Testis (tissue), 2 donors: Measurements from ENCODE around the gene TRIB2.

ENCODE experiments used
- POLR2A ChIP-seq: fragments of 450-650 bp; IDR thresholded peaks from one replicate; pipeline ENCODE4 v1.6.1; 2017; ENCODE audit warnings: antibody characterized with exemption, mild to moderate bottlenecking, moderate library complexity
- TF ChIP-seq, protein P1 (sequence below), 3 experiments: fragments of 450-650 bp in 2 of 3; fragments of 200-600 bp in 1 of 3; sonication (generic) in 1 of 3; IDR thresholded peaks; one replicate each; pipeline ENCODE4 v1.5.1; 2016 to 2019; ENCODE audit warnings: antibody characterized with exemption in 3 of 3, mild to moderate bottlenecking in 2 of 3, moderate library complexity in 1 of 3

DNA sequence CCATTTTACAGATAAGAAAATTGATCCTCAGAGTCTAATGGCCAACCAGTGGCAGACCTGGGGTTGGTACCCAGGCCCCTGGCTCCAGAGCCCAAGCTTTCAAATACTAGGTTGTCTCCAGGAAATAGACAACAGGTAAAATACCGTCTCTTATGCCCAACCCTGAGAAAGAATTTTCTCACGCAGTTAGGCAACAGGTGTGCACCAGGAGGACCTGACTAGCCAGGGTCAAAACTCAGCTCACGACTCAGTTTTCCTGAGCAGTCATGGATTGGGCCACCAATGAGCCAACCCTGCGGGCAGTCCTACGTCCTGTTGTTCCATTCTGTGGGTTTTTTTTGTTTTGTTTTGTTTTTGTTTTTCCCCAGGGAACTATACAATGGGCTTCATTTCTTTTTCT lies 13.5 kb downstream of the TRIB2 start:
- TF ChIP-seq POLR2A: no peak
- TF ChIP-seq, protein P1, sequence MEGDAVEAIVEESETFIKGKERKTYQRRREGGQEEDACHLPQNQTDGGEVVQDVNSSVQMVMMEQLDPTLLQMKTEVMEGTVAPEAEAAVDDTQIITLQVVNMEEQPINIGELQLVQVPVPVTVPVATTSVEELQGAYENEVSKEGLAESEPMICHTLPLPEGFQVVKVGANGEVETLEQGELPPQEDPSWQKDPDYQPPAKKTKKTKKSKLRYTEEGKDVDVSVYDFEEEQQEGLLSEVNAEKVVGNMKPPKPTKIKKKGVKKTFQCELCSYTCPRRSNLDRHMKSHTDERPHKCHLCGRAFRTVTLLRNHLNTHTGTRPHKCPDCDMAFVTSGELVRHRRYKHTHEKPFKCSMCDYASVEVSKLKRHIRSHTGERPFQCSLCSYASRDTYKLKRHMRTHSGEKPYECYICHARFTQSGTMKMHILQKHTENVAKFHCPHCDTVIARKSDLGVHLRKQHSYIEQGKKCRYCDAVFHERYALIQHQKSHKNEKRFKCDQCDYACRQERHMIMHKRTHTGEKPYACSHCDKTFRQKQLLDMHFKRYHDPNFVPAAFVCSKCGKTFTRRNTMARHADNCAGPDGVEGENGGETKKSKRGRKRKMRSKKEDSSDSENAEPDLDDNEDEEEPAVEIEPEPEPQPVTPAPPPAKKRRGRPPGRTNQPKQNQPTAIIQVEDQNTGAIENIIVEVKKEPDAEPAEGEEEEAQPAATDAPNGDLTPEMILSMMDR (IDR thresholded peaks at IDR 0.05): no peak
